Lung (tissue), 12 donors: ENCODE data around the gene ABCD4. TPM values are rescaled to one million over a fixed set of nuclear protein-coding genes. Genes with fewer than 3 reads are reported as not detected.

Experiments used
- ATAC-seq: fragments of 200-7000 bp; cut with Tn5 transposase; one replicate; pipeline ENCODE4 v1.9.1; 2020; ENCODE audit warnings: moderate number of reproducible peaks; ENCODE audit not compliant: insufficient read depth, low FRiP score
- DNase-seq, 3 donors: peaks; one replicate each; pipeline ENCODE4 v3.0.0-alpha.2; 2013 to 2017
- H3K27ac ChIP-seq, 2 donors: one replicate each; pipeline ENCODE4 v1.5.1; 2013; ENCODE audit warnings: mild to moderate bottlenecking in 2 of 2, moderate library complexity in 2 of 2, control low read depth in 1 of 2, inconsistent platforms in 1 of 2, low read depth in 1 of 2, low read length in 1 of 2
- H3K27me3 ChIP-seq, 3 donors: one replicate each; pipeline ENCODE4 v1.5.1; 2013; ENCODE audit warnings: low read length in 2 of 3; ENCODE audit not compliant: control insufficient read depth in 3 of 3, insufficient read depth in 3 of 3
- H3K36me3 ChIP-seq, 4 donors: one replicate each; pipeline ENCODE4 v1.5.1; 2013; ENCODE audit warnings: low read length in 4 of 4, mild to moderate bottlenecking in 1 of 4, moderate library complexity in 1 of 4; ENCODE audit not compliant: control insufficient read depth in 4 of 4, insufficient read depth in 4 of 4
- H3K4me1 ChIP-seq, 5 donors: one replicate each; pipeline ENCODE4 v1.5.1; 2013; ENCODE audit warnings: low read length in 5 of 5, mild to moderate bottlenecking in 2 of 5, moderate library complexity in 1 of 5; ENCODE audit not compliant: control insufficient read depth in 5 of 5, insufficient read depth in 5 of 5
- H3K4me3 ChIP-seq: one replicate; pipeline ENCODE4 v1.5.1; 2013; ENCODE audit warnings: mild to moderate bottlenecking, control low read depth, moderate library complexity
- H3K9ac ChIP-seq, 2 donors: one replicate each; pipeline ENCODE4 v1.5.1; 2013; ENCODE audit warnings: low read length in 2 of 2, control low read depth in 1 of 2; ENCODE audit not compliant: insufficient read depth in 1 of 2
- H3K9me3 ChIP-seq, 4 donors: one replicate each; pipeline ENCODE4 v1.5.1; 2013; ENCODE audit warnings: low read length in 3 of 4, mild to moderate bottlenecking in 1 of 4, moderate library complexity in 1 of 4; ENCODE audit not compliant: control insufficient read depth in 4 of 4, insufficient read depth in 3 of 4
- CTCF ChIP-seq: IDR thresholded peaks from 2 replicates; pipeline ENCODE4 v1.5.1; 2012; ENCODE audit warnings: mild to moderate bottlenecking; ENCODE audit errors: control extremely low read depth, extremely low read depth
- WGBS, 2 donors: extraction: QIAGEN DNeasy Blood & Tissue Kit; methylation state at CpG; one replicate each; pipeline ENCODE4 v1.1.7; 2013; 5-methylcytosine and 5-hydroxymethylcytosine counted together
- polyA plus RNA-seq, 2 donors: library from polyadenylated mRNA; stranded (reverse); fragments of 200-250 nt; gene quantifications; one replicate each; pipeline ENCODE4 v1.2.1, GENCODE V29; 2013
- total RNA-seq, 2 donors: library from RNA; depleted of rRNA in 1 of 2; stranded (reverse); fragments of >200 nt in 1 of 2; gene quantifications; one replicate each; pipeline ENCODE4 v1.2.1, GENCODE V29; 2014 to 2021
- donor health status: control.
- donor health status: control.
- donor health status: Bipolar disorder and iron deficiency.
- donor health status: healthy.
- donor health status: DM: yes; HTN: yes; CAD: no.

Gene ABCD4
- total and polyA plus RNA-seq, 4 donors, result 25.7 to 72.7 (median 43.1) TPM

- H3K36me3 ChIP-seq, result no peaks in the 10 kb centered on the region
- H3K27ac ChIP-seq, result no peak overlapping the region
- no peak overlapping the region for H3K4me3 ChIP-seq
- 68 to 83% methylated on average over 13 of the region's 13 CpGs for WGBS, 2 donors
- H3K9me3 ChIP-seq, result no peaks in the 10 kb centered on the region
- H3K9ac ChIP-seq, result no peak overlapping the region
- TF ChIP-seq CTCF, result no peak
- DNase-seq (no peak), ATAC-seq (no peak)
- no peaks in the 10 kb centered on the region for H3K27me3 ChIP-seq
- no peaks in the 10 kb centered on the region for H3K4me1 ChIP-seq
Measured at GRCh38 chr14:74265301-74265965, 37.3 kb downstream of the ABCD4 start.

GRCh38 chr14:74263921-74264320, 38.8 kb downstream of the ABCD4 start:
- H3K4me1 ChIP-seq, result no peaks in the 10 kb centered on the region
- TF ChIP-seq CTCF, result no peak
- H3K27me3 ChIP-seq, result peaks cover 0 to 3% (median 0%) of the 10 kb centered on the region in 3 donors
- H3K36me3 ChIP-seq, result no peaks in the 10 kb centered on the region
- WGBS, 2 donors, result 61 to 64% methylated on average over 5 of the region's 5 CpGs
- ATAC-seq (no peak), DNase-seq (no peak)
- no peak overlapping the region for H3K27ac ChIP-seq
- H3K9ac ChIP-seq, result no peak overlapping the region
- H3K9me3 ChIP-seq, result no peaks in the 10 kb centered on the region
- no peak overlapping the region for H3K4me3 ChIP-seq

GRCh38 chr14:74263181-74263580, 39.6 kb downstream of the ABCD4 start:
- H3K4me1 ChIP-seq, result peaks cover 0 to 4% (median 0%) of the 10 kb centered on the region in 5 donors
- no peak overlapping the region for H3K9ac ChIP-seq
- H3K9me3 ChIP-seq, result no peaks in the 10 kb centered on the region
- 85 to 89% methylated on average over 9 of the region's 9 CpGs for WGBS, 2 donors
- H3K27me3 ChIP-seq, result peaks cover 0 to 9% (median 0%) of the 10 kb centered on the region in 3 donors
- no peak overlapping the region for H3K4me3 ChIP-seq
- no peak for ATAC-seq
- no peak for DNase-seq
- H3K27ac ChIP-seq, result no peak overlapping the region
- TF ChIP-seq CTCF, result no peak
- no peaks in the 10 kb centered on the region for H3K36me3 ChIP-seq

GRCh38 chr14:74262076-74262475, 40.7 kb downstream of the ABCD4 start:
- ATAC-seq, result no peak
- no peaks in the 10 kb centered on the region for H3K36me3 ChIP-seq
- no peak overlapping the region for H3K4me3 ChIP-seq
- no peaks in the 10 kb centered on the region for H3K9me3 ChIP-seq
- peaks cover 0 to 4% (median 0%) of the 10 kb centered on the region in 5 donors for H3K4me1 ChIP-seq
- H3K27ac ChIP-seq, result no peak overlapping the region
- no peak overlapping the region for H3K9ac ChIP-seq
- peaks cover 0 to 9% (median 0%) of the 10 kb centered on the region in 3 donors for H3K27me3 ChIP-seq
- no peak for DNase-seq
- 93 to 96% methylated on average over 9 of the region's 9 CpGs for WGBS, 2 donors
- TF ChIP-seq CTCF, result no peak
